Chondrocyte (in vitro differentiated cells): Measurements from ENCODE around the gene DDAH2. TPM values are rescaled to one million over a fixed set of nuclear protein-coding genes. Genes with fewer than 3 reads are reported as not detected.

Experiments used
- DNase-seq: peaks from one replicate; pipeline ENCODE4 v3.0.0; 2021; ENCODE audit warnings: mixed read lengths, low spot score
- H3K27ac Mint-ChIP-seq: one replicate; pipeline ENCODE4 v1.8.0; 2021; ENCODE audit warnings: mild to moderate bottlenecking, moderate library complexity, mixed read lengths; ENCODE audit not compliant: unreplicated experiment
- H3K27me3 Mint-ChIP-seq: 2 replicates; pipeline ENCODE4 v1.8.0; 2021; ENCODE audit warnings: low read depth, mixed read lengths
- H3K36me3 Mint-ChIP-seq: 2 replicates; pipeline ENCODE4 v1.8.0; 2021; ENCODE audit warnings: low read depth, mixed read lengths
- H3K4me1 Mint-ChIP-seq: 2 replicates; pipeline ENCODE4 v1.8.0; 2021; ENCODE audit warnings: low read depth, mild to moderate bottlenecking, mixed read lengths
- H3K4me3 Mint-ChIP-seq: one replicate; pipeline ENCODE4 v1.8.0; 2021; ENCODE audit warnings: mild to moderate bottlenecking, moderate library complexity, mixed read lengths; ENCODE audit not compliant: unreplicated experiment
- H3K9me3 Mint-ChIP-seq: 2 replicates; pipeline ENCODE4 v1.8.0; 2021; ENCODE audit warnings: low read depth, mixed read lengths
- total RNA-seq: library from RNA; stranded (reverse); gene quantifications from 3 replicates; pipeline ENCODE4 v1.2.1, GENCODE V29; 2021
- TF ChIP-seq, protein P1 (sequence below): fragments of 200-600 bp; sonication (generic); IDR thresholded peaks from 2 replicates; pipeline ENCODE4 v1.5.0; 2021; ENCODE audit warnings: antibody characterized with exemption, mild to moderate bottlenecking, moderate library complexity

DDAH2 gene
- total RNA-seq, 1 donor from 2014 or later: 99.6 TPM

GRCh38 chr6:31744422-31744821 is 15.3 kb upstream of the DDAH2 start:
- H3K27ac Mint-ChIP-seq: no peak overlapping the region
- peaks cover 14% of the 10 kb centered on the region for H3K4me1 Mint-ChIP-seq
- H3K36me3 Mint-ChIP-seq: peaks cover 2% of the 10 kb centered on the region
- no peak for DNase-seq
- no peaks in the 10 kb centered on the region for H3K27me3 Mint-ChIP-seq
- no peaks in the 10 kb centered on the region for H3K9me3 Mint-ChIP-seq
- TF ChIP-seq, protein P1, sequence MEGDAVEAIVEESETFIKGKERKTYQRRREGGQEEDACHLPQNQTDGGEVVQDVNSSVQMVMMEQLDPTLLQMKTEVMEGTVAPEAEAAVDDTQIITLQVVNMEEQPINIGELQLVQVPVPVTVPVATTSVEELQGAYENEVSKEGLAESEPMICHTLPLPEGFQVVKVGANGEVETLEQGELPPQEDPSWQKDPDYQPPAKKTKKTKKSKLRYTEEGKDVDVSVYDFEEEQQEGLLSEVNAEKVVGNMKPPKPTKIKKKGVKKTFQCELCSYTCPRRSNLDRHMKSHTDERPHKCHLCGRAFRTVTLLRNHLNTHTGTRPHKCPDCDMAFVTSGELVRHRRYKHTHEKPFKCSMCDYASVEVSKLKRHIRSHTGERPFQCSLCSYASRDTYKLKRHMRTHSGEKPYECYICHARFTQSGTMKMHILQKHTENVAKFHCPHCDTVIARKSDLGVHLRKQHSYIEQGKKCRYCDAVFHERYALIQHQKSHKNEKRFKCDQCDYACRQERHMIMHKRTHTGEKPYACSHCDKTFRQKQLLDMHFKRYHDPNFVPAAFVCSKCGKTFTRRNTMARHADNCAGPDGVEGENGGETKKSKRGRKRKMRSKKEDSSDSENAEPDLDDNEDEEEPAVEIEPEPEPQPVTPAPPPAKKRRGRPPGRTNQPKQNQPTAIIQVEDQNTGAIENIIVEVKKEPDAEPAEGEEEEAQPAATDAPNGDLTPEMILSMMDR: no peak
- no peak overlapping the region for H3K4me3 Mint-ChIP-seq

DNA sequence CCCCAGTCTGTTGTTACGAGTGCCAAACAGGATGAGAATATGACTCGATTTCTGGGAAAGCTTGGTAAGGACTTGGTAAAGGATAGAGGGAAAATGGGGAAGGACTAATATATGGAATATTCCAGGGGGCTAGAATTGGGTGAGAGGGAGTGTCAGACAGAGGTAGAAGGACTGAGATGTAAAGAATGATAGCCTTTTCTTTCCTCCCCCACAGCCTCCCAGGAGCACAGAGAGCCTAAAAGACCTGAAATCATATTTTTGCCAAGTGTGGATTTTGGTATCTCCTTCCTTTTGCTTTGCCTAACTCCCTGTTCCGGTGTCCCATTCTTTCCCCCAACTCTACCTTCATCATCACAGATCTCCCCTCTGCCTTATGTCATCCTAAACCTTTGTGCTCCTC is 13.8 kb upstream of the DDAH2 start:
- TF ChIP-seq, protein P1: no peak
- no peaks in the 10 kb centered on the region for H3K27me3 Mint-ChIP-seq
- H3K4me3 Mint-ChIP-seq: no peak overlapping the region
- peaks cover 2% of the 10 kb centered on the region for H3K36me3 Mint-ChIP-seq
- H3K9me3 Mint-ChIP-seq: no peaks in the 10 kb centered on the region
- no peak for DNase-seq
- H3K4me1 Mint-ChIP-seq: peaks cover 27% of the 10 kb centered on the region
- H3K27ac Mint-ChIP-seq: no peak overlapping the region

GRCh38 chr6:31741815-31742214 is 12.7 kb upstream of the DDAH2 start:
- TF ChIP-seq, protein P1: no peak
- Mint-ChIP-seq H3K4me3 (no peak overlapping the region), H3K27me3 (no peaks in the 10 kb centered on the region), H3K36me3 (peaks cover 2% of the 10 kb centered on the region), H3K4me1 (peaks cover 33% of the 10 kb centered on the region), H3K9me3 (no peaks in the 10 kb centered on the region), H3K27ac (no peak overlapping the region)
- no peak for DNase-seq

- H3K9me3 Mint-ChIP-seq: no peaks in the 10 kb centered on the region
- TF ChIP-seq, protein P1: no peak
- H3K4me1 Mint-ChIP-seq: peaks cover 37% of the 10 kb centered on the region
- peak overlapping the region; percentile 95 for H3K4me3 Mint-ChIP-seq
- DNase-seq: no peak
- no peaks in the 10 kb centered on the region for H3K27me3 Mint-ChIP-seq
- peaks cover 5% of the 10 kb centered on the region for H3K36me3 Mint-ChIP-seq
- peak overlapping the region; percentile 90 for H3K27ac Mint-ChIP-seq
Measured at GRCh38 chr6:31740397-31741223, 11.5 kb upstream of the DDAH2 start.

GRCh38 chr6:31739639-31740396 is 10.7 kb upstream of the DDAH2 start, which contains the start of gene MSH5:
Gene MSH5 (plus strand): TSS chr6:31740005. CDS start chr6:31740467, 462 bp downstream.
- H3K27ac Mint-ChIP-seq: peak within 1 kb of the TSS; percentile 97
- no peaks in the 10 kb centered on the region for H3K27me3 Mint-ChIP-seq
- H3K4me1 Mint-ChIP-seq: peaks cover 38% of the 10 kb centered on the region
- H3K9me3 Mint-ChIP-seq: no peaks in the 10 kb centered on the region
- peaks cover 5% of the 10 kb centered on the region for H3K36me3 Mint-ChIP-seq
- peak; percentile 99 for DNase-seq
- TF ChIP-seq, protein P1: no peak
- peak within 1 kb of the TSS; percentile 95 for H3K4me3 Mint-ChIP-seq
